Ascending aorta (tissue), 2 donors: ENCODE data around the gene ABLIM2. TPM values are rescaled to one million over a fixed set of nuclear protein-coding genes. Genes with fewer than 3 reads are reported as not detected.

Experiments
- DNase-seq, 2 donors: peaks; one replicate each; pipeline ENCODE4 v3.0.0-alpha.2; 2019; ENCODE audit warnings: low spot score in 2 of 2
- H3K27ac ChIP-seq, 2 donors: fragments of 200-600 bp; sonication (generic); one replicate each; pipeline ENCODE4 v1.5.1; 2016 to 2017; ENCODE audit warnings: mild to moderate bottlenecking in 1 of 2
- H3K27me3 ChIP-seq: fragments of 200-600 bp; sonication (generic); one replicate; pipeline ENCODE4 v1.5.1; 2017
- H3K36me3 ChIP-seq, 2 donors: fragments of 200-600 bp; sonication (generic); one replicate each; pipeline ENCODE4 v1.5.1; 2016
- H3K4me1 ChIP-seq, 2 donors: fragments of 200-600 bp; sonication (generic); one replicate each; pipeline ENCODE4 v1.5.1; 2016 to 2017; ENCODE audit warnings: mild to moderate bottlenecking in 1 of 2
- H3K4me3 ChIP-seq, 2 donors: fragments of 200-600 bp; sonication (generic); one replicate each; pipeline ENCODE4 v1.5.1; 2016 to 2017; ENCODE audit warnings: mild to moderate bottlenecking in 1 of 2
- H3K9me3 ChIP-seq, 2 donors: fragments of 200-600 bp; sonication (generic); one replicate each; pipeline ENCODE4 v1.5.1; 2016
- CTCF ChIP-seq, 3 experiments: fragments of 200-600 bp in 2 of 3; fragments of 450-650 bp in 1 of 3; sonication (generic) in 2 of 3; IDR thresholded peaks; one replicate each; pipeline ENCODE4 v1.5.1; 2016 to 2019; ENCODE audit warnings: antibody characterized with exemption in 3 of 3, mild to moderate bottlenecking in 1 of 3, moderate library complexity in 1 of 3
- intact Hi-C: fragments of 100-400 bp; cut with DNase I; formaldehyde crosslinking; loops from one replicate; pipeline ENCODE4 v1.15.1; 2023
- total RNA-seq: library from RNA; depleted of rRNA; stranded (reverse); fragments of >200 nt; gene quantifications from one replicate; pipeline ENCODE4 v1.1.0, GENCODE V29; 2016

The ABLIM2 gene
- total RNA-seq, 1 donor from 2014 or later: 30.8 TPM

- intact Hi-C loops: no loop called here
- no peaks in the 10 kb centered on the region for H3K27me3 ChIP-seq
- DNase-seq: no peak
- H3K4me1 ChIP-seq: no peaks in the 10 kb centered on the region
- H3K9me3 ChIP-seq: no peaks in the 10 kb centered on the region
- no peak for TF ChIP-seq CTCF (IDR thresholded peaks at IDR 0.05)
- no peak overlapping the region for H3K27ac ChIP-seq
- peaks cover 4 to 5% of the 10 kb centered on the region in 2 donors for H3K36me3 ChIP-seq
- H3K4me3 ChIP-seq: no peak overlapping the region
These were observed 130.2 kb downstream of the ABLIM2 start for GRCh38 chr4:8028368-8028767.

GRCh38 chr4:8026453-8026852 is 132.2 kb downstream of the ABLIM2 start:
- Histone ChIP-seq H3K36me3 (peaks cover 4 to 5% of the 10 kb centered on the region in 2 donors), H3K27ac (no peak overlapping the region), H3K9me3 (no peaks in the 10 kb centered on the region), H3K4me1 (no peaks in the 10 kb centered on the region), H3K4me3 (no peak overlapping the region), H3K27me3 (no peaks in the 10 kb centered on the region)
- TF ChIP-seq CTCF (IDR thresholded peaks at IDR 0.05): no peak
- DNase-seq: no peak
- intact Hi-C loops: no loop called here

- DNase-seq: no peak
- intact Hi-C loops: no loop called here
- no peak overlapping the region for H3K27ac ChIP-seq
- no peaks in the 10 kb centered on the region for H3K27me3 ChIP-seq
- TF ChIP-seq CTCF (IDR thresholded peaks at IDR 0.05): no peak
- H3K4me3 ChIP-seq: no peak overlapping the region
- H3K9me3 ChIP-seq: no peaks in the 10 kb centered on the region
- H3K4me1 ChIP-seq: no peaks in the 10 kb centered on the region
- H3K36me3 ChIP-seq: peaks cover 4 to 5% of the 10 kb centered on the region in 2 donors
These were observed 132.9 kb downstream of the ABLIM2 start for GRCh38 chr4:8025668-8026067.

GRCh38 chr4:8024073-8024786 is 134.4 kb downstream of the ABLIM2 start:
- no peak overlapping the region for H3K4me3 ChIP-seq
- no peak for TF ChIP-seq CTCF (IDR thresholded peaks at IDR 0.05)
- intact Hi-C loops: no loop called here
- no peaks in the 10 kb centered on the region for H3K4me1 ChIP-seq
- no peaks in the 10 kb centered on the region for H3K9me3 ChIP-seq
- DNase-seq: no peak
- no peak overlapping the region for H3K27ac ChIP-seq
- H3K36me3 ChIP-seq: peaks cover 0 to 4% of the 10 kb centered on the region in 2 donors
- no peaks in the 10 kb centered on the region for H3K27me3 ChIP-seq

GRCh38 chr4:8023696-8024033 is 134.9 kb downstream of the ABLIM2 start:
- TF ChIP-seq CTCF (IDR thresholded peaks at IDR 0.05): no peak
- no peak overlapping the region for H3K27ac ChIP-seq
- intact Hi-C loops: no loop called here

More at GRCh38 chr4:8023696-8024033, 134.9 kb downstream of the ABLIM2 start:
- H3K4me3 ChIP-seq: no peak overlapping the region
- no peaks in the 10 kb centered on the region for H3K9me3 ChIP-seq
- no peak for DNase-seq
- H3K4me1 ChIP-seq: no peaks in the 10 kb centered on the region
- peaks cover 0 to 4% of the 10 kb centered on the region in 2 donors for H3K36me3 ChIP-seq
- no peaks in the 10 kb centered on the region for H3K27me3 ChIP-seq
